Naive thymus-derived CD4-positive, alpha-beta T cell (primary cell): Measurements from ENCODE around the gene ODAM. TPM values are rescaled to one million over a fixed set of nuclear protein-coding genes. Genes with fewer than 3 reads are reported as not detected.
"Not testable (repeated sequence)": the region's sequence is repeated elsewhere in the genome, so short reads cannot be mapped to it uniquely, and the experiment has no call there.

Source experiments
- ATAC-seq: fragments of 150-1000 bp; cut with Tn5 transposase; 2 replicates; pipeline ENCODE4 v1.10.0; 2021; ENCODE audit warnings: mild to moderate bottlenecking, moderate library complexity
- CTCF ChIA-PET: fragments of 350-600 bp; sonication (Branson Sonifier 250); formaldehyde crosslinking; loops from one replicate; lab custom pipeline; 2021; ENCODE audit warnings: antibody characterized with exemption; lab: Charles Lee
- POLR2A ChIA-PET: fragments of 350-600 bp; sonication (Branson Sonifier 250); formaldehyde crosslinking; loops from one replicate; lab custom pipeline; 2021; ENCODE audit warnings: antibody characterized with exemption, inconsistent platforms; lab: Charles Lee
- DNase-seq, 9 donors: peaks; one replicate each; pipeline versions ENCODE4 v3.0.0 to v3.0.0-alpha.2; 2020 to 2022; ENCODE audit warnings: mixed read lengths in 1 of 9
- H3K27ac ChIP-seq: one replicate; pipeline ENCODE4 v1.7.0; 2013; ENCODE audit warnings: mild to moderate bottlenecking, low read depth, low read length, moderate library complexity
- H3K27me3 ChIP-seq, 2 donors: one replicate each; pipeline ENCODE4 v1.7.0; 2013; ENCODE audit warnings: low read length in 2 of 2, mild to moderate bottlenecking in 2 of 2, moderate library complexity in 2 of 2; ENCODE audit not compliant: control insufficient read depth in 2 of 2, insufficient read depth in 2 of 2
- H3K36me3 ChIP-seq, 3 experiments: 1 replicate in 2 of 3; 2 replicates in 1 of 3; pipeline ENCODE4 v1.7.0; 2013; ENCODE audit warnings: low read length in 3 of 3, mild to moderate bottlenecking in 3 of 3, moderate library complexity in 1 of 3; ENCODE audit not compliant: insufficient read depth in 3 of 3, control insufficient read depth in 2 of 3
- H3K4me1 ChIP-seq, 2 donors: one replicate each; pipeline ENCODE4 v1.7.0; 2013; ENCODE audit warnings: low read length in 2 of 2, mild to moderate bottlenecking in 2 of 2, moderate library complexity in 1 of 2; ENCODE audit not compliant: control insufficient read depth in 2 of 2, insufficient read depth in 2 of 2
- H3K4me3 ChIP-seq: 2 replicates; pipeline ENCODE4 v1.7.0; 2013; ENCODE audit warnings: mild to moderate bottlenecking, low read length
- H3K9me3 ChIP-seq, 3 experiments: 1 replicate in 2 of 3; 2 replicates in 1 of 3; pipeline ENCODE4 v1.7.0; 2013; ENCODE audit warnings: low read length in 3 of 3; ENCODE audit not compliant: control insufficient read depth in 2 of 3
- H3K27ac Mint-ChIP-seq, 9 donors: one replicate each; pipeline ENCODE4 v1.8.0; 2020 to 2022; ENCODE audit warnings: mixed read lengths in 9 of 9, mild to moderate bottlenecking in 8 of 9, moderate library complexity in 5 of 9, inconsistent platforms in 2 of 9
- H3K27me3 Mint-ChIP-seq, 5 donors: one replicate each; pipeline ENCODE4 v1.8.0; 2021 to 2022; ENCODE audit warnings: mixed read lengths in 5 of 5, mild to moderate bottlenecking in 1 of 5
- H3K36me3 Mint-ChIP-seq, 5 donors: one replicate each; pipeline ENCODE4 v1.8.0; 2020 to 2022; ENCODE audit warnings: mixed read lengths in 5 of 5, mild to moderate bottlenecking in 3 of 5, inconsistent platforms in 1 of 5
- H3K4me1 Mint-ChIP-seq, 7 donors: one replicate each; pipeline ENCODE4 v1.8.0; 2020 to 2022; ENCODE audit warnings: mixed read lengths in 7 of 7, mild to moderate bottlenecking in 3 of 7, inconsistent platforms in 1 of 7
- H3K4me3 Mint-ChIP-seq, 10 donors: one replicate each; pipeline ENCODE4 v1.8.0; 2020 to 2022; ENCODE audit warnings: mild to moderate bottlenecking in 10 of 10, mixed read lengths in 10 of 10, moderate library complexity in 6 of 10, inconsistent platforms in 2 of 10
- H3K9me3 Mint-ChIP-seq, 11 donors: one replicate each; pipeline ENCODE4 v1.8.0; 2020 to 2022; ENCODE audit warnings: mixed read lengths in 11 of 11, mild to moderate bottlenecking in 4 of 11, inconsistent platforms in 1 of 11, moderate library complexity in 1 of 11
- intact Hi-C, 2 donors: fragments of 100-400 bp; cut with micrococcal nuclease; formaldehyde crosslinking; loops; one replicate each; pipeline ENCODE4 v1.15.1; 2023
- polyA plus RNA-seq, 2 donors: library from polyadenylated mRNA; unstranded; fragments of 300-500 nt; fragmentation: Illumina TruSeq; gene quantifications; one replicate each; pipeline ENCODE4 v1.2.3, GENCODE V29; 2021
- total RNA-seq, 6 experiments: library from RNA in 5 of 6; stranded (reverse) in 5 of 6; gene quantifications; 1 replicate in 5 of 6; 2 replicates in 1 of 6; pipeline ENCODE4 v1.2.3 and lab custom pipeline; 2021 to 2026

The ODAM gene
- total and polyA plus RNA-seq, 7 experiments from 2014 or later, result not detected

- H3K27ac Mint-ChIP-seq, H3K4me1 Mint-ChIP-seq, H3K27me3 Mint-ChIP-seq, POLR2A ChIA-PET, CTCF ChIA-PET, H3K36me3 ChIP-seq, H3K27me3 ChIP-seq, H3K36me3 Mint-ChIP-seq, DNase-seq, H3K4me3 ChIP-seq, H3K9me3 ChIP-seq, H3K4me3 Mint-ChIP-seq, ATAC-seq, H3K4me1 ChIP-seq, intact Hi-C loops, H3K27ac ChIP-seq: not testable (repeated sequence)
- H3K9me3 Mint-ChIP-seq, result peaks cover 0 to 17% (median 4%) of the 10 kb centered on the region in 11 donors
These were observed 20.6 kb downstream of the ODAM start for GRCh38 chr4:70216109-70216508.

- H3K36me3 Mint-ChIP-seq, CTCF ChIA-PET, H3K27ac Mint-ChIP-seq, H3K27me3 ChIP-seq, intact Hi-C loops, H3K4me1 Mint-ChIP-seq, H3K4me3 Mint-ChIP-seq, ATAC-seq, DNase-seq, H3K9me3 ChIP-seq, H3K27ac ChIP-seq, H3K4me3 ChIP-seq, H3K27me3 Mint-ChIP-seq, H3K36me3 ChIP-seq, H3K4me1 ChIP-seq, POLR2A ChIA-PET: not testable (repeated sequence)
- H3K9me3 Mint-ChIP-seq, result peaks cover 0 to 14% (median 4%) of the 10 kb centered on the region in 11 donors
These were observed 21.0 kb downstream of the ODAM start for GRCh38 chr4:70216550-70216949.

GRCh38 chr4:70221389-70221788, 25.9 kb downstream of the ODAM start:
- ATAC-seq, H3K4me1 ChIP-seq, POLR2A ChIA-PET, DNase-seq, H3K4me3 Mint-ChIP-seq, H3K36me3 Mint-ChIP-seq, H3K27ac ChIP-seq, H3K27me3 ChIP-seq, H3K9me3 ChIP-seq, H3K27me3 Mint-ChIP-seq, H3K36me3 ChIP-seq, H3K9me3 Mint-ChIP-seq, H3K4me1 Mint-ChIP-seq, intact Hi-C loops, H3K27ac Mint-ChIP-seq, H3K4me3 ChIP-seq, CTCF ChIA-PET: not testable (repeated sequence)

- H3K4me3 ChIP-seq, DNase-seq, H3K9me3 Mint-ChIP-seq, H3K27ac Mint-ChIP-seq, intact Hi-C loops, H3K4me1 ChIP-seq, H3K9me3 ChIP-seq, H3K27ac ChIP-seq, CTCF ChIA-PET, ATAC-seq, H3K4me1 Mint-ChIP-seq, H3K27me3 Mint-ChIP-seq, POLR2A ChIA-PET, H3K36me3 ChIP-seq, H3K27me3 ChIP-seq, H3K4me3 Mint-ChIP-seq, H3K36me3 Mint-ChIP-seq: not testable (repeated sequence)
These were observed 26.3 kb downstream of the ODAM start for GRCh38 chr4:70221818-70222217.

- Mint-ChIP-seq H3K27me3 (no peaks in the 10 kb centered on the region), H3K36me3 (no peaks in the 10 kb centered on the region), H3K4me1 (no peaks in the 10 kb centered on the region), H3K4me3 (no peak within 1 kb of the TSS), H3K9me3 (no peaks in the 10 kb centered on the region), H3K27ac (no peak within 1 kb of the TSS)
- no peaks in the 10 kb centered on the region for H3K4me1 ChIP-seq
- DNase-seq, result no peak
- intact Hi-C loops, result no loop called here
- H3K4me3 ChIP-seq, result no peak within 1 kb of the TSS
- H3K27me3 ChIP-seq, result no peaks in the 10 kb centered on the region
- H3K9me3 ChIP-seq, result no peaks in the 10 kb centered on the region
- ChIA-PET POLR2A (no interaction called here), CTCF (no interaction called here)
- no peak for ATAC-seq
- no peaks in the 10 kb centered on the region for H3K36me3 ChIP-seq
- no peak within 1 kb of the TSS for H3K27ac ChIP-seq
These were observed 30.3 kb downstream of the ODAM start, which contains the start of gene FDCSP for GRCh38 chr4:70225824-70226223. TSS of gene FDCSP (plus strand) at chr4:70226124. CDS start at chr4:70231195, 5,071 bp downstream.

- Histone ChIP-seq H3K27ac (no peak overlapping the region), H3K4me1 (no peaks in the 10 kb centered on the region), H3K27me3 (no peaks in the 10 kb centered on the region), H3K36me3 (no peaks in the 10 kb centered on the region), H3K9me3 (no peaks in the 10 kb centered on the region), H3K4me3 (no peak overlapping the region)
- Mint-ChIP-seq H3K27ac (no peak overlapping the region), H3K36me3 (no peaks in the 10 kb centered on the region), H3K4me3 (no peak overlapping the region), H3K4me1 (no peaks in the 10 kb centered on the region), H3K27me3 (no peaks in the 10 kb centered on the region), H3K9me3 (peaks cover 0 to 6% (median 0%) of the 10 kb centered on the region in 11 donors)
- intact Hi-C loops, result no loop called here
- no peak for DNase-seq
- CTCF ChIA-PET, result no interaction called here
- POLR2A ChIA-PET, result no interaction called here
- no peak for ATAC-seq
These were observed 40.6 kb downstream of the ODAM start for GRCh38 chr4:70236125-70236524.

- no peak overlapping the region for H3K4me3 ChIP-seq
- ATAC-seq, result no peak
- Mint-ChIP-seq H3K36me3 (no peaks in the 10 kb centered on the region), H3K27ac (no peak overlapping the region), H3K4me1 (no peaks in the 10 kb centered on the region), H3K27me3 (no peaks in the 10 kb centered on the region), H3K4me3 (no peak overlapping the region), H3K9me3 (peaks cover 0 to 6% (median 0%) of the 10 kb centered on the region in 11 donors)
- H3K27me3 ChIP-seq, result no peaks in the 10 kb centered on the region
- ChIA-PET POLR2A (no interaction called here), CTCF (no interaction called here)
- intact Hi-C loops, result no loop called here
- no peak overlapping the region for H3K27ac ChIP-seq
- H3K4me1 ChIP-seq, result no peaks in the 10 kb centered on the region
- no peaks in the 10 kb centered on the region for H3K36me3 ChIP-seq
- no peaks in the 10 kb centered on the region for H3K9me3 ChIP-seq
- DNase-seq, result no peak
These were observed 43.8 kb downstream of the ODAM start for GRCh38 chr4:70239131-70239883.
